Measurements from ENCODE around the gene TXNDC5.

- TF ChIP-seq CTCF (IDR thresholded peaks at IDR 0.05): no peak
- no peak for TF ChIP-seq POLR2A (IDR thresholded peaks at IDR 0.05)
These were observed 7.1 kb upstream of the TXNDC5 start for GRCh38 chr6:7917729-7918128.
